ENCODE data around the gene STX18. TPM values are rescaled to one million over a fixed set of nuclear protein-coding genes. Genes with fewer than 3 reads are reported as not detected.

The STX18 gene
- total and polyA plus RNA-seq, 11 donors, result 10.1 to 26.1 (median 18.0) TPM

- DNase-seq (peak in 1 of 5 donors; percentile 7), ATAC-seq (no peak)
- peaks cover 0 to 56% (median 40%) of the 10 kb centered on the region in 9 donors for H3K36me3 ChIP-seq
- no peak overlapping the region for H3K4me3 ChIP-seq
- TF ChIP-seq CTCF (IDR thresholded peaks at IDR 0.05) (no peak), POLR2A (IDR thresholded peaks at IDR 0.05) (no peak)
- 85 to 92% (median 87%) methylated on average over 11 of the region's 11 CpGs for WGBS, 4 donors
- intact Hi-C loops (cut with DNase I), result loop anchor here in 2 of 10 donors (5.0 to 10.0 kb wide), 2 partner anchors 172 to 174 kb away; no protein-coding TSS in a partner anchor
- H3K4me1 ChIP-seq, result no peaks in the 10 kb centered on the region
- H3K27me3 ChIP-seq, result no peaks in the 10 kb centered on the region
- H3K27ac ChIP-seq, result no peak overlapping the region
- no peaks in the 10 kb centered on the region for H3K9me3 ChIP-seq
Measured at GRCh38 chr4:4426511-4427120, 115.2 kb downstream of the STX18 start.

- peak in 3 of 4 donors; percentile 70 to 83 (median 79) for ATAC-seq
- Histone ChIP-seq H3K9me3 (no peaks in the 10 kb centered on the region), H3K36me3 (peaks cover 0 to 65% (median 49%) of the 10 kb centered on the region in 9 donors), H3K4me3 (no peak overlapping the region), H3K27me3 (no peaks in the 10 kb centered on the region), H3K4me1 (no peaks in the 10 kb centered on the region), H3K27ac (no peak overlapping the region)
- peak in 2 of 5 donors; percentile 16 to 43 for DNase-seq
- WGBS, 4 donors, result 84 to 88% (median 86%) methylated on average over 7 of the region's 7 CpGs
- intact Hi-C loops (cut with DNase I), result loop anchor here in 2 of 10 donors (5.0 to 10.0 kb wide), 2 partner anchors 171 to 173 kb away; no protein-coding TSS in a partner anchor
- TF ChIP-seq CTCF (IDR thresholded peaks at IDR 0.05), result no peak
Measured at GRCh38 chr4:4425696-4426095, 116.2 kb downstream of the STX18 start.

- Histone ChIP-seq H3K9me3 (no peaks in the 10 kb centered on the region), H3K36me3 (peaks cover 0 to 70% (median 54%) of the 10 kb centered on the region in 9 donors), H3K4me1 (no peaks in the 10 kb centered on the region), H3K27me3 (no peaks in the 10 kb centered on the region), H3K4me3 (no peak overlapping the region), H3K27ac (no peak overlapping the region)
- TF ChIP-seq CTCF (IDR thresholded peaks at IDR 0.05), result no peak
- no peak for TF ChIP-seq POLR2A (IDR thresholded peaks at IDR 0.05)
- ATAC-seq (no peak), DNase-seq (no peak)
- intact Hi-C loops (cut with DNase I), result loop anchor here in 2 of 10 donors (5.0 to 10.0 kb wide), 2 partner anchors 170 to 173 kb away; no protein-coding TSS in a partner anchor
- 89 to 91% (median 90%) methylated on average over 13 of the region's 13 CpGs for WGBS, 4 donors
Measured at GRCh38 chr4:4425119-4425690, 116.6 kb downstream of the STX18 start.

GRCh38 chr4:4424499-4425115 is 117.2 kb downstream of the STX18 start:
- no peak overlapping the region for H3K4me3 ChIP-seq
- intact Hi-C loops (cut with DNase I), result loop anchor here in 2 of 10 donors (5.0 to 10.0 kb wide), 2 partner anchors 170 to 172 kb away; no protein-coding TSS in a partner anchor
- no peak overlapping the region for H3K27ac ChIP-seq
- WGBS, 4 donors, result 88 to 97% (median 93%) methylated on average over 5 to 8 of the region's 8 CpGs
- H3K36me3 ChIP-seq, result peaks cover 0 to 75% (median 60%) of the 10 kb centered on the region in 9 donors
- no peak for ATAC-seq
- TF ChIP-seq CTCF (IDR thresholded peaks at IDR 0.05) (no peak), POLR2A (IDR thresholded peaks at IDR 0.05) (no peak)
- no peaks in the 10 kb centered on the region for H3K27me3 ChIP-seq
- no peaks in the 10 kb centered on the region for H3K9me3 ChIP-seq
- no peaks in the 10 kb centered on the region for H3K4me1 ChIP-seq
- DNase-seq, result peak in 1 of 5 donors; percentile 4
